Measurements from ENCODE around the gene TMEM205. TPM values are rescaled to one million over a fixed set of nuclear protein-coding genes. Genes with fewer than 3 reads are reported as not detected.

TMEM205 gene
- total RNA-seq, 4 donors from 2014 or later: 159 to 284 (median 164) TPM

DNA sequence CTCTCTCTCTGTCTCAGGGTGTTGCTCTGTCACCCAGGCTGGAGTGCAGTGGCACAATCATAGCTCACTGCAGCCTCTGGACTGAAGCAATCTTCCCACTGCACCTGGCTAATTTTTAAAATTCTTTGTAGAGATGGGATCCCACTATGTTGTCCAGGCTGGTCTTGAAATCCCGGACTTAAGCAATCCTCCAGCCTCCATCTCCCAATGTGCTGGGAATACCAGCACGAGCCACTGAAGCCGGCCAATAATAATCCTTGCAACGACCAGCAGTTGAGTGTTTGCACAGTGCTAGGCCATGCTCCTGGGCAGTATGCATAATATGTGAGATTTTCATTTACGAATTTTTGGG lies 38.7 kb upstream of the TMEM205 start:
- intact Hi-C loops (cut with DNase I; ENCODE audit: low total_unique reads) (loop anchor here (5.0 kb wide), 2 partner anchors 153 to 213 kb away; partner anchors contain the start of genes CNN1 and ZNF627), in situ Hi-C loops (cut with MboI; ENCODE audit: low sequenced_read_pairs in 4 of 4) (loop anchor here in 1 of 4 donors (25.0 kb wide), 1 partner anchor 203 kb away; the partner anchor contains the start of genes ACP5 and ZNF627)
- peaks cover 13 to 16% of the 10 kb centered on the region in 2 donors for H3K4me1 ChIP-seq
- no peak for ATAC-seq
- peaks cover 24 to 30% (median 29%) of the 10 kb centered on the region in 3 donors for H3K27me3 ChIP-seq
- H3K4me3 ChIP-seq: no peak overlapping the region
- no peaks in the 10 kb centered on the region for H3K9me3 ChIP-seq
- DNase-seq: no peak
- TF ChIP-seq POLR2A (IDR thresholded peaks at IDR 0.05): no peak
- TF ChIP-seq, protein P1, sequence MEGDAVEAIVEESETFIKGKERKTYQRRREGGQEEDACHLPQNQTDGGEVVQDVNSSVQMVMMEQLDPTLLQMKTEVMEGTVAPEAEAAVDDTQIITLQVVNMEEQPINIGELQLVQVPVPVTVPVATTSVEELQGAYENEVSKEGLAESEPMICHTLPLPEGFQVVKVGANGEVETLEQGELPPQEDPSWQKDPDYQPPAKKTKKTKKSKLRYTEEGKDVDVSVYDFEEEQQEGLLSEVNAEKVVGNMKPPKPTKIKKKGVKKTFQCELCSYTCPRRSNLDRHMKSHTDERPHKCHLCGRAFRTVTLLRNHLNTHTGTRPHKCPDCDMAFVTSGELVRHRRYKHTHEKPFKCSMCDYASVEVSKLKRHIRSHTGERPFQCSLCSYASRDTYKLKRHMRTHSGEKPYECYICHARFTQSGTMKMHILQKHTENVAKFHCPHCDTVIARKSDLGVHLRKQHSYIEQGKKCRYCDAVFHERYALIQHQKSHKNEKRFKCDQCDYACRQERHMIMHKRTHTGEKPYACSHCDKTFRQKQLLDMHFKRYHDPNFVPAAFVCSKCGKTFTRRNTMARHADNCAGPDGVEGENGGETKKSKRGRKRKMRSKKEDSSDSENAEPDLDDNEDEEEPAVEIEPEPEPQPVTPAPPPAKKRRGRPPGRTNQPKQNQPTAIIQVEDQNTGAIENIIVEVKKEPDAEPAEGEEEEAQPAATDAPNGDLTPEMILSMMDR (IDR thresholded peaks at IDR 0.05 in 4 of 5, conservative IDR thresholded peaks at IDR 0.05 in 1 of 5): no peak
- H3K27ac ChIP-seq: no peak overlapping the region
- no peaks in the 10 kb centered on the region for H3K36me3 ChIP-seq

DNA sequence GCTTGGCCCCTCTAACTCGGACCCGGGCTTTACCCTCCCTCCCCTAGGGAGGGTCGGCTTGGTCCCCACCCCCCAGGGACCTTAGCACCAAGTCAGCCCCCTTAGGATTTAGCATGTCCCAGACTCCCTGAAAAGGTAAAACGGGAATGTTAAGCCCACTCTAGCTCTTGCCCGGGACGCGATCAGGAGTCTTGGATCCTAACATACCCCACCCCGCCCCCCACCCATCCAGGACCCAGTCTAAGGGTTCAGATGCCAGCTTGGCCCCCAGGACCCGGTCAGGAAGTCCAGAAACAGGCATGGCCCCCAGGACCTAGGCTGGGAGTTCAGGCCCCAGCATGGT lies 37.6 kb upstream of the TMEM205 start:
- in situ Hi-C loops (cut with MboI; ENCODE audit: low sequenced_read_pairs in 4 of 4): loop anchor here in 1 of 4 donors (25.0 kb wide), 1 partner anchor 204 kb away; the partner anchor contains the start of genes ACP5 and ZNF627
- Histone ChIP-seq H3K36me3 (no peaks in the 10 kb centered on the region), H3K27ac (peak overlapping the region in 3 of 4 donors; percentile 13 to 55 (median 29))

DNA sequence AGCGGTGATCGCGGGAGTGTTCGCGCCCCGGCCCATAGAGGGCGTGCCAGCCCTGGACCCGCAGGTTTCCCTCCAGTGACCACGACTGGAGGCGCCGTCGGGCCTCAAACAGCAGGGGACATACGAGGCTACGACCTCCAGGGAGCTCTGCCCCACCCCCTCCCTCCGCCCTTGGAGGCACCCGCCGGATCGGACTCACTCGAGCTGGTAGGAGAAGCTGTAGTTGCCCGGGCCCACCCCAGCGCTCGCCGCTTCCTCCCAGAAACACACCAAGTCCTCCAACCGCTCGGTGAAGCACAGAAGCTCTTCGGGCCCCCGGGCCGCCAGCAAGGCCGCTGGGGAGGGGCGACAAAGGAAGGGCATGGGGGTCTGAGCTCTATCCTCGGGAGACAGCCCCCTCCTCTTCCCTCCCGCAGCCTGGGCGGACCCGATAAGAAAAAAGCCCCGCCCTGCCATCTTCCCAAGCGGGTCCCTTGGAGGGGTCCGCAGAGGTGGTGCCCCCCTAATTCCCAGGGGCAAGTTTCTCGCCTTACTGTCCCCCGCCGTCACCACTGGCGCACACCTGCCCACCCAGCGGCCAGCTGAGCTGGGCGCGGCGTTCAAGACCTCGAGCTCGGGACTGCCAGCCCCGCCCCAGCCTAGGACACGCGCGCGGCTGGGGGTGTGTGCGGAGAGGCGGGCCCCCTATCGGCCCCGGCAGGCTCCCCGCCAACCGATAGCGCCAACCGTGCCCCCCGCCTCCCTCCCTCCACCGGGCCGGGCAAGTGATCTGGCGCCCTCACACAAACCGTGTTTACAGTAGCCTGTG lies 37.0 kb upstream of the TMEM205 start:
- H3K4me3 ChIP-seq: peak overlapping the region; percentile 30 to 39 (median 36)
- intact Hi-C loops (cut with DNase I; ENCODE audit: low total_unique reads): loop anchor here (5.0 kb wide), 2 partner anchors 154 to 214 kb away; partner anchors contain the start of genes CNN1 and ZNF627
- ATAC-seq (no peak), DNase-seq (no peak)
- H3K36me3 ChIP-seq: no peaks in the 10 kb centered on the region
- peak overlapping the region in 2 of 4 donors; percentile 29 to 55 for H3K27ac ChIP-seq
- TF ChIP-seq, protein P1 (IDR thresholded peaks at IDR 0.05 in 4 of 5, conservative IDR thresholded peaks at IDR 0.05 in 1 of 5): peak in 4 of 5 experiments; percentile 51 to 70 (median 64)
- no peak for TF ChIP-seq POLR2A (IDR thresholded peaks at IDR 0.05)
- H3K9me3 ChIP-seq: no peaks in the 10 kb centered on the region
- peaks cover 24 to 30% (median 29%) of the 10 kb centered on the region in 3 donors for H3K27me3 ChIP-seq
- in situ Hi-C loops (cut with MboI; ENCODE audit: low sequenced_read_pairs in 4 of 4): loop anchor here in 1 of 4 donors (25.0 kb wide), 1 partner anchor 204 kb away; the partner anchor contains the start of genes ACP5 and ZNF627
- peaks cover 14 to 16% of the 10 kb centered on the region in 2 donors for H3K4me1 ChIP-seq

More for the DNA sequence above, 37.6 kb upstream of the TMEM205 start:
- Histone ChIP-seq H3K9me3 (no peaks in the 10 kb centered on the region), H3K4me1 (peaks cover 14 to 16% of the 10 kb centered on the region in 2 donors), H3K4me3 (peak overlapping the region; percentile 30 to 39 (median 36)), H3K27me3 (peaks cover 24 to 30% (median 29%) of the 10 kb centered on the region in 3 donors)
- intact Hi-C loops (cut with DNase I; ENCODE audit: low total_unique reads): loop anchor here (5.0 kb wide), 2 partner anchors 154 to 214 kb away; partner anchors contain the start of genes CNN1 and ZNF627
- DNase-seq (no peak), ATAC-seq (no peak)
- no peak for TF ChIP-seq POLR2A (IDR thresholded peaks at IDR 0.05)

DNA sequence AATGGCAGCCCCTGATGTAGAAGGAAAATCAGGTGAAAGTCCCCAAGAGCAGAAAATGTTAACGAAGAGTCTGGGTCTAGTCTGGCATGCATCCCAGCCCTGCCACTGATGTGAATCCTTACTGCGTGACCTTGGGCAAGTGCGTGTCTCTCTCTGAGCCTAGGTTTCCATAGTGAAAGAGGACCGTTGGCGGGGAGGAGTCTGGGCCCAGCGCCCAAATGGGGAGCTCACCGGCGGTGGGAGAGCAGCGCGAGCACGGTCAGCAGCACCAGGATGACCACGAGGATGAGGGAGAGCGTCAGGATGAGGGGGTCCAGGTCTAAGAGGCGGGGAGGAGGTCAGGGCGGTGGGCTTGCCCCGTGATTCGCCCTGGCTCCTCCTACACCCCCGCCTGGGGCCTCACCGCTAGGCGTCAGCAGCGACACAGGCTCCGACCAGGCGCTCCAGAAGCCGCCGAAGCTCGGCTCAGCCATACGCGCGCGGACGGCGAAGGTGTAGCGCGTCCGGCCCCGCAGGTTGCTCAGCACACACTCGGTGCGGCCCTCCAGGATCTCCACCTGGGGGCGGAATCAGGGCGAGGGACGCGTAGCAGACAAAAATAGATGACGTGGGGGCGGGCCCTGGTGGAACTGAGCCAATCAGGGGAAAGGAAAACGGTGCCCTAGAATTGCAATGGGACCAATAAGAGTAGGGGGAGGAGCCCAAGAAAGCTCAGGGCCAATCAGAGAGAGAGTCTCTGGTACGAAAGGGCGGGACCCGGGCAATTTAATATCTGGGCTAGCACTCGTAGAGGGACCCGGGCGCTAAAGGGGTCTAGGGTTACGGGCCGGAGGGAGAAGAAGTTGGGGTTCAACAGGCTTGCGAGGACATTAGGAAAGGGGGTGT lies 34.8 kb upstream of the TMEM205 start:
- peak; percentile 93 to 97 for DNase-seq
- H3K4me3 ChIP-seq: peak overlapping the region; percentile 65 to 87 (median 77)
- peaks cover 23 to 25% of the 10 kb centered on the region in 2 donors for H3K4me1 ChIP-seq
- in situ Hi-C loops (cut with MboI; ENCODE audit: low sequenced_read_pairs in 4 of 4) (loop anchor here in 1 of 4 donors (25.0 kb wide), 1 partner anchor 206 kb away; the partner anchor contains the start of genes ACP5 and ZNF627), intact Hi-C loops (cut with DNase I; ENCODE audit: low total_unique reads) (loop anchor here (1.0 to 5.0 kb wide), 4 partner anchors 54 to 216 kb away; partner anchors contain the start of genes CNN1, ODAD3, PRKCSH and ZNF627)
- ATAC-seq: peak; percentile 99 to 100
- peaks cover 24 to 30% (median 29%) of the 10 kb centered on the region in 3 donors for H3K27me3 ChIP-seq
- TF ChIP-seq, protein P1 (IDR thresholded peaks at IDR 0.05 in 4 of 5, conservative IDR thresholded peaks at IDR 0.05 in 1 of 5): peak; percentile 65 to 83 (median 74)
- peak; percentile 82 to 89 for TF ChIP-seq POLR2A (IDR thresholded peaks at IDR 0.05)
- peak overlapping the region; percentile 86 to 88 (median 88) for H3K27ac ChIP-seq
- no peaks in the 10 kb centered on the region for H3K36me3 ChIP-seq
- H3K9me3 ChIP-seq: no peaks in the 10 kb centered on the region

Data from gastrocnemius medialis (tissue), 4 donors.